T-helper 17 cell (primary cell): ENCODE results near the gene RNF207. TPM values are rescaled to one million over a fixed set of nuclear protein-coding genes. Genes with fewer than 3 reads are reported as not detected.

ENCODE experiments used
- ATAC-seq: fragments of 150-1000 bp; cut with Tn5 transposase; 2 replicates; pipeline ENCODE4 v1.10.0; 2021; ENCODE audit warnings: mild to moderate bottlenecking, moderate library complexity
- DNase-seq, 3 donors: peaks; one replicate each; pipeline versions ENCODE4 v3.0.0 to v3.0.0-alpha.2; 2020 to 2021
- H3K9me3 ChIP-seq: one replicate; pipeline ENCODE4 v1.7.0; 2013; ENCODE audit warnings: low read length, mild to moderate bottlenecking; ENCODE audit not compliant: control insufficient read depth, poor library complexity, severe bottlenecking
- H3K27ac Mint-ChIP-seq: one replicate; pipeline ENCODE4 v1.8.0; 2022; ENCODE audit warnings: mild to moderate bottlenecking, moderate library complexity, mixed read lengths
- H3K27me3 Mint-ChIP-seq: one replicate; pipeline ENCODE4 v1.8.0; 2022; ENCODE audit warnings: mixed read lengths
- H3K36me3 Mint-ChIP-seq: one replicate; pipeline ENCODE4 v1.8.0; 2022; ENCODE audit warnings: low read depth, mixed read lengths
- H3K4me1 Mint-ChIP-seq: one replicate; pipeline ENCODE4 v1.8.0; 2022; ENCODE audit warnings: mild to moderate bottlenecking, mixed read lengths
- H3K4me3 Mint-ChIP-seq: one replicate; pipeline ENCODE4 v1.8.0; 2022; ENCODE audit warnings: mild to moderate bottlenecking, moderate library complexity, mixed read lengths
- total RNA-seq, 4 donors: library from RNA in 2 of 4; stranded (reverse) in 2 of 4; gene quantifications; one replicate each; pipeline ENCODE4 v1.2.3 and lab custom pipeline; 2022 to 2026

RNF207 gene
- total RNA-seq, 2 donors from 2014 or later = 17.7 to 25.9 TPM

GRCh38 chr1:6259491-6260362 lies 53.8 kb downstream of the RNF207 start:
- no peak overlapping the region for H3K27ac Mint-ChIP-seq
- DNase-seq = peak; percentile 59 to 70 (median 63)
- peak; percentile 81 for ATAC-seq
- H3K4me3 Mint-ChIP-seq = peak overlapping the region; percentile 57
- H3K4me1 Mint-ChIP-seq = peaks cover 2% of the 10 kb centered on the region
- H3K27me3 Mint-ChIP-seq = peaks cover 16% of the 10 kb centered on the region
- no peaks in the 10 kb centered on the region for H3K36me3 Mint-ChIP-seq
- H3K9me3 ChIP-seq = no peaks in the 10 kb centered on the region

DNA sequence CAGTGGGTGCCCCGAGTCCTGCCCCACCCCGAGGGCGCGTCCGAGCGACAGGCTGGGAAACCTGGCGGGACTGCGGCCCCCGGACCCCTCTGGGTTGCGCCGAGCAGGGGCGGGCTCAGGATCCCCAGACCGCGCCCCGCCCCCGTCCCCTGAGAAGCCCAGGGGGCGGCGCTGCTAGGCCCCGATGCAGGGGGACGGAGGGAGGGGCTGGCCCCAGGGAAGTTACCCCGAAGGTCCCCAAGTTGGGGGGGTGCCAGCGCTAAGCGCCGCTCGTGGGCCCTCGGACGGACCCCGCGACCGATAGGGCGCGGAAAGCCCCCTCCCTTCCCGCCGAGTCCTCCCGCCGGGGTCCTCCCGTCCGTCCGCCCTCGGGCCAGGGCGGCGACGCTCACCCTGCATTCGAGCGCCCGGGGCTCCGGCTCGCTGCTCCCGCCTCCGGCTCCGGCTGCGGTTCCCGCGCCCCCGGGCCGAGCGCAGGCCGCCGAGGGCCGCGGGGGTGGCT lies 54.6 kb downstream of the RNF207 start:
- peaks cover 16% of the 10 kb centered on the region for H3K27me3 Mint-ChIP-seq
- H3K9me3 ChIP-seq = no peaks in the 10 kb centered on the region
- no peak overlapping the region for H3K27ac Mint-ChIP-seq
- ATAC-seq = peak; percentile 43
- peaks cover 2% of the 10 kb centered on the region for H3K4me1 Mint-ChIP-seq
- H3K36me3 Mint-ChIP-seq = no peaks in the 10 kb centered on the region
- no peak for DNase-seq
- H3K4me3 Mint-ChIP-seq = peak overlapping the region; percentile 57

GRCh38 chr1:6260961-6261614 lies 55.2 kb downstream of the RNF207 start, which contains the start of gene GPR153:
Gene GPR153, minus strand, starts transcription at chr1:6261098. Its CDS starts 6,193 bp downstream, at chr1:6254905.
- H3K27ac Mint-ChIP-seq = no peak within 1 kb of the TSS
- no peaks in the 10 kb centered on the region for H3K36me3 Mint-ChIP-seq
- peaks cover 2% of the 10 kb centered on the region for H3K4me1 Mint-ChIP-seq
- ATAC-seq (peak; percentile 66), DNase-seq (peak; percentile 25 to 46 (median 26))
- no peaks in the 10 kb centered on the region for H3K9me3 ChIP-seq
- H3K4me3 Mint-ChIP-seq = peak within 1 kb of the TSS; percentile 65
- H3K27me3 Mint-ChIP-seq = peaks cover 16% of the 10 kb centered on the region

DNA sequence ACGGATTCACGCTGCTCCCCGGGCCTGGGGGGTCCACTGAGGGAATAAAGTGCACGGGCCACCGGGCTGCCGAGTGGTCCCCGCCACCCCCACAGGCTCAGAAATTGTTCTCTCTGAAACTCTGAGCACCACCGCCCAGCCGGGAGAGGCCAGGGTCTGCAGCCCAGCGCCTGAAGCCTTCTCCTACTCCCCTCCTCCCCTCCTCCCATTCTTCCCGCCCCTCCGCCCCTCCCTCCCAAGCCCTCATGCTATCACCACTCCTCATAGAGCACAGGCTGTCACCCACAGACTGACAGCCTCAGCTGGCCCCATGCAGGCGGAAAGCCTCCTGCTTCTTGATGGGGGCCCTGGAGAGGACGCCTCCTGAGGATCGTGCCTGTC lies 55.7 kb downstream of the RNF207 start:
- DNase-seq (no peak), ATAC-seq (no peak)
- Mint-ChIP-seq H3K27ac (no peak overlapping the region), H3K27me3 (peaks cover 16% of the 10 kb centered on the region), H3K4me3 (peak overlapping the region; percentile 65), H3K4me1 (peaks cover 2% of the 10 kb centered on the region), H3K36me3 (no peaks in the 10 kb centered on the region)
- no peaks in the 10 kb centered on the region for H3K9me3 ChIP-seq

- DNase-seq (no peak), ATAC-seq (no peak)
- no peak overlapping the region for H3K4me3 Mint-ChIP-seq
- no peaks in the 10 kb centered on the region for H3K36me3 Mint-ChIP-seq
- peaks cover 11% of the 10 kb centered on the region for H3K27me3 Mint-ChIP-seq
- H3K27ac Mint-ChIP-seq = no peak overlapping the region
- H3K9me3 ChIP-seq = no peaks in the 10 kb centered on the region
- H3K4me1 Mint-ChIP-seq = peaks cover 2% of the 10 kb centered on the region
These were observed 56.9 kb downstream of the RNF207 start for GRCh38 chr1:6262555-6263420.

DNA sequence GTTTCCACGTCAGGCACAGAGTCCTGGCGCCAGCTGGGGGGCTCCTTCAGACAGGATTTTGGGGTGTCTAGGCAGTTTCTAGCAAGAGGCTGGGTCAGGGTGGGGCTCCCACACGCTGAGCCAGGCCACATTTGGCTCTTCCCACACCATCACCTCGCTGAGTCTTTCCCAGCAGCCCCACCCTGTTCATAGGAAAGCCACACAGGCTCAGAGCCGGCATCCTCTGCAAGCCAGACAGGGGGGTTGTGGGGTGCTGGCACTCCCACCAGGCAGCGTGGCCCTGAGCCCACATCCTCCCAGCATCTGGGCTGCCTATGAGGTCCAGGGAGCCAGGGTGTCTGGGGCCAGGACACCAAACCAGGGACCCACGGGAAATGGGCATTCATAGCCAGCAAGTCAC lies 57.8 kb downstream of the RNF207 start:
- DNase-seq = no peak
- no peak for ATAC-seq
- Mint-ChIP-seq H3K27me3 (peaks cover 11% of the 10 kb centered on the region), H3K4me3 (no peak overlapping the region), H3K36me3 (no peaks in the 10 kb centered on the region), H3K27ac (no peak overlapping the region), H3K4me1 (peaks cover 2% of the 10 kb centered on the region)
- no peaks in the 10 kb centered on the region for H3K9me3 ChIP-seq

DNA sequence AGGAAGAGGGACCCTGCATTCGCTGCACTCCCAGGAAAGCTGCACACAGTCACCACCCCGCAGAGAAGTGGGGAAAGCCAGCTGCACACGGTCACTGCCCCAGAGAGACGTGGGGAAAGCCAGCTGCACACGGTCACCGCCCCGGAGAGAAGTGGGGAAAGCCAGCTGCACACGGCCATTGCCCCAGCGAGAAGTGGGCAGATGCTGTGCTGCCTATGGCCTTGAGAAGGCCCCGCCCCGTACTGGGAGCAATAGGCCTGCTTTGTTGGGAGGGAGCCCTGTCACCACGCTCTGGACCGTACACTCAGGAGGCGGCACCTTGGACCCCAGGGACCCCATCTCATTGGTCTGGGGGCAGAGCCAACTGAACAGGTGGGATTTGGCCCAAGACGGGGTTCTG lies 59.2 kb downstream of the RNF207 start:
- ATAC-seq (no peak), DNase-seq (no peak)
- Mint-ChIP-seq H3K4me3 (no peak overlapping the region), H3K36me3 (no peaks in the 10 kb centered on the region), H3K4me1 (no peaks in the 10 kb centered on the region), H3K27ac (no peak overlapping the region), H3K27me3 (peaks cover 4% of the 10 kb centered on the region)
- H3K9me3 ChIP-seq = no peaks in the 10 kb centered on the region

DNA sequence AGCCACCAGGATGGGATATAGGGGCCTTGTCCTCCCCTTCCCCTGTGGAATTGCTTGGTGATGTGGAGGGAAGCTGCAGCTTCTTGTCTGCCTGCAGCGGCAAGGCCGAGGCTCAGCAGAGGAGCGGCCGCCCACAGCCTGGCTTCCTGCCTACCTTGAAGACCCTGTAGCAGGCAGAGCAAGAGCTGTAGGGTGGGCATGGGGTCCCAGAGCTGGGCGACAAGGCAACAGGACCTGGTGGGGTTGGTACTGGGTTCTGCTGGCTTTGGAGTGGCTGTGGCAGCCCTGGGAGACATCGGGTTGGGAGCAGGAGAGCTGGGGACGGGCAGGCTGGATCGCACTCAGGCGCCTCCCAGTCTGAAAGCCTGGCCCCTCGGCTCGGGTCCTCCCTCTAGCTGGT lies 60.7 kb downstream of the RNF207 start:
- Mint-ChIP-seq H3K36me3 (no peaks in the 10 kb centered on the region), H3K4me3 (no peak overlapping the region), H3K27me3 (peaks cover 4% of the 10 kb centered on the region), H3K27ac (no peak overlapping the region), H3K4me1 (no peaks in the 10 kb centered on the region)
- DNase-seq (no peak), ATAC-seq (no peak)
- H3K9me3 ChIP-seq = no peaks in the 10 kb centered on the region

DNA sequence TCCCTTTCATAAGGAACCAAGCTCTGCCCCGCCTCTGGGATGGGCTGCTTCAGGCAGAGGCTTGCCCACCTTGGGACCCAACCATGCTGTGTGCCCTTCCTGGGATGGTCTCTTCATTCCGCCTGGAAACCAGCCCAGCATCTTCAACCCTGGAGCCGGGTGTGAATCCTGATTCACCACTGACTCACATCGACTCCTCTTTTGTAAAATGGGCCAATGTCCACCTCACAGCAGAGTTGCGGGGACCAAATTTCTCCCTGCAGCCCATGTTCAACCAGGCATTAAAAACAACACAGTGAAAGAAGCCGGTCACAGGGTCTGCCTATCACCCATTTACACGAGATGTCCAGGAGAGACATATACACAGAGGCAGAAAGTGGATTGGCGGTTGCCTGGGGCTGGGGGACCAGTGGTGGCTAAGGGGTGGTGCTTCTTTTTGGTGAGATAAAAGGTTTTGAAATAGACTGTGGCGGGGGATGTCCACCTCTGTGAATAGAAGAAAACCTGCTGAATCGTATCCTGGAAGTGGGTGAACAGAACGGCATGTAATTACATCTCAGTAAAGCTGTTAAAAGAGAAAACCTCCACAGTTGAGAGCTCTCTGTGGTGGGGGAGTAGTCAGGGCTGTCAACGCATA lies 61.9 kb downstream of the RNF207 start:
- DNase-seq (no peak), ATAC-seq (no peak)
- Mint-ChIP-seq H3K27me3 (no peaks in the 10 kb centered on the region), H3K27ac (no peak overlapping the region), H3K36me3 (no peaks in the 10 kb centered on the region), H3K4me3 (no peak overlapping the region), H3K4me1 (no peaks in the 10 kb centered on the region)
- H3K9me3 ChIP-seq = no peaks in the 10 kb centered on the region

- no peak for DNase-seq
- no peak overlapping the region for H3K4me3 Mint-ChIP-seq
- no peaks in the 10 kb centered on the region for H3K9me3 ChIP-seq
- H3K4me1 Mint-ChIP-seq = no peaks in the 10 kb centered on the region
- H3K27ac Mint-ChIP-seq = no peak overlapping the region
- no peaks in the 10 kb centered on the region for H3K36me3 Mint-ChIP-seq
- H3K27me3 Mint-ChIP-seq = no peaks in the 10 kb centered on the region
- ATAC-seq = no peak
These were observed 62.5 kb downstream of the RNF207 start for GRCh38 chr1:6268415-6268814.

DNA sequence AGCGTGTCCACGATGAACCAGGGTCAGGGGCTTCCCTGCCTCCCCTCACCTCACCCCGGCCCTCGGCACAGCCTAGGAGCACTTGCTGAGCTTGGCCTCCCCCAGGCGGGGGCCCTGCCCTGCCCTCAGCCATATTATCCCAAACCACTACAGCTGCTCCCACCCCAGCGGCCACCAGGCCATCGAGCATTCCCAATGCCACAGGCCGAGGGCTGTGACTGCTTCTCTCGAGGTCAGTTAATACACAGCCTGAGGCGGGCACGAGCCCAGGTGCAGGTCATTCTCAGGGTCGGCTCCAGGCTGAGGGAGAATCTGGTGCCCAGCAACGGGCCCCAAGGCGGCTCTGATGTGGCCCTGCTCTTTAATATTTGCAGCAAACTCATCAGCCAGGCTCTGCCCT lies 63.4 kb downstream of the RNF207 start:
- H3K27ac Mint-ChIP-seq = no peak overlapping the region
- ATAC-seq (no peak), DNase-seq (no peak)
- H3K4me1 Mint-ChIP-seq = no peaks in the 10 kb centered on the region
- H3K27me3 Mint-ChIP-seq = no peaks in the 10 kb centered on the region
- no peaks in the 10 kb centered on the region for H3K36me3 Mint-ChIP-seq
- H3K9me3 ChIP-seq = no peaks in the 10 kb centered on the region
- H3K4me3 Mint-ChIP-seq = no peak overlapping the region

DNA sequence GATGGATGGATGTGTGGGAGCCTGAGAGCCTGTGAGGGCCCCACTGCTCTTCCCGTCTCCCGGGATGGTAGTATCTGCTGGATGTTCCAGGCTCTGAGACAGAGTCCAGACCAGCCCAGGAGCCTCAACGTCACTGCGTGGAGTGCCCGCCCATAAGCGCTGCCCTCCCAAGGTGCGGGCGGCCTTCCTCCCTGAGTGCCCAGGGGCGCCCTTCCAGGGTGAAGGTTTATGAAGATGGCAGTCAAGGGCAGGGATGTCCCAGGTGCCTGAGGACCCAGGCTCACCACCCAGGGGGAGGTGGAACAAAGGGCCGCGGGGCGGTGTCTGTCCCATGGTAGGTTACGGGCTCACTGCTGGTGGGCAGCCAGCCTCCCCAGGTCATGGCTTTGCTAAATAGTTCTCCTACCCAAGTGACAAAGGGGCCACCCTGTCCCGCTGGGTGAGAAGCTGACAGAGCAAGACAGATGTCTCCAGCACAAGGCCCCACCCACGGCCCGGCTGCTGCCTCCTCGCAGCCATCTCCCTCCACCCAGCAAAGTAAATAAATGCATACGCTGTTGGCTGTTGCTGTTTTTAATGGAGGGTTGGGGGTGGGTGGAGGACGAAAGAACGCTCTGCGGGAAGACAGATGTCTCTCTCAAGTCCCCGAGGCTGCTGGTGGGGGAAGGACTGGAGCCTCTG lies 63.9 kb downstream of the RNF207 start:
- no peak overlapping the region for H3K27ac Mint-ChIP-seq
- no peaks in the 10 kb centered on the region for H3K4me1 Mint-ChIP-seq
- no peak for DNase-seq
- no peaks in the 10 kb centered on the region for H3K27me3 Mint-ChIP-seq
- no peak for ATAC-seq
- H3K36me3 Mint-ChIP-seq = no peaks in the 10 kb centered on the region
- no peaks in the 10 kb centered on the region for H3K9me3 ChIP-seq
- H3K4me3 Mint-ChIP-seq = no peak overlapping the region
